Breast epithelium (tissue), 3 donors: ENCODE results near the gene HOXB6.

Experiments
- CTCF ChIP-seq, 3 donors: fragments of 450-650 bp; IDR thresholded peaks; one replicate each; pipeline ENCODE4 v1.5.1; 2016 to 2017; ENCODE audit warnings: antibody characterized with exemption in 3 of 3, mild to moderate bottlenecking in 3 of 3, moderate library complexity in 3 of 3
- POLR2A ChIP-seq: fragments of 450-650 bp; IDR thresholded peaks from one replicate; pipeline ENCODE4 v1.6.1; 2016; ENCODE audit warnings: antibody characterized with exemption, mild to moderate bottlenecking, moderate library complexity

- TF ChIP-seq CTCF (IDR thresholded peaks at IDR 0.05), result no peak
- no peak for TF ChIP-seq POLR2A
These were observed 53.6 kb downstream of the HOXB6 start for GRCh38 chr17:48551214-48551555.
